ENCODE measurements around the gene CCDC39.

DNA sequence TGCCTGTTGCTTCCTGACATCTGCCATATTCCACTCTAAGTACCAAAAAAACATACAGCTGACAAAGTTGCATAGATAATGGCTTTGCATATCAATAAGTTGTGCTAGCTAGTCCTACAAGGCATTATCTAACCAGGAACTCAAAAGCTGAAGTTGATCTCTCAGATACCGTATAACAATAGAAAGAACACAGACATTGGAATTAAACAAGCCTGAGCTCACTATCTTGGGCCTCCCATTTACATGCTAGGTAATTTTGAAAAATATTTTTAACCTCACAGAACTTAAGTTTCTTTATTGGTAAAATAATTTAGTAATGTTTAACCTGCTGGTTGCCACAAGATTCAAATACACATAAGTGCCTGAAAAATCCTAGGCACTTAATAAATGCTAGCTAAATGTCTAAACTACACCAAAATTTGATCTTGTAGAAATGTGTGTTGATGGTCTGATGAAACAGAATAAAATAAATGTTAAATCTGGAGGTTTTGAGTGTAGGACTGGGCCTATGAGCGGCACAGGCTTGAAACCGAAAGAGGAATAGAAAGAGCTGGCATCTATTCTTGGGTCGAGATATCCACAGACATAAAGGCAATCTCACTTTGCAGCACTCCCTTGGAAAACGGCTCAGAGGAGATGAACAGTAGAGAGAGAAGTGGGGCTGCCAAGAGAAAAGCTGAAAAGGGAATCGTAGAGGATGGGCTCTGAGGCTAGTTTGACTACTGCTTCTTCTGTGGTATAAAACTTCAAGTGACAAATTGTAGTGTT lies 107.3 kb downstream of the CCDC39 start:
- no peak for TF ChIP-seq POLR2A (IDR thresholded peaks at IDR 0.05; ENCODE audit: low read depth, low read length)
- TF ChIP-seq POU2F2 (IDR thresholded peaks at IDR 0.05; ENCODE audit: low read depth, low read length): no peak
- no peak for TF ChIP-seq POLR2AphosphoS5 (IDR thresholded peaks at IDR 0.05; ENCODE audit: low read depth, low read length)
